Activated CD4-positive, alpha-beta memory T cell treated with anti-CD3 and anti-CD28 coated beads for 36 hours (primary cell): Measurements from ENCODE around the gene SF3B1. TPM values are rescaled to one million over a fixed set of nuclear protein-coding genes. Genes with fewer than 3 reads are reported as not detected.
A peak's percentile ranks its signal among the peaks of the same experiment; 100 is the strongest.
"Not testable (repeated sequence)": the region's sequence is repeated elsewhere in the genome, so short reads cannot be mapped to it uniquely, and the experiment has no call there.

Source experiments
- CTCF ChIA-PET: fragments of 350-600 bp; sonication (Branson Sonifier 250); formaldehyde crosslinking; loops from one replicate; lab custom pipeline; 2021; ENCODE audit warnings: antibody characterized with exemption, inconsistent platforms; lab: Charles Lee
- POLR2A ChIA-PET: fragments of 350-600 bp; sonication (Branson Sonifier 250); formaldehyde crosslinking; loops from one replicate; lab custom pipeline; 2021; ENCODE audit warnings: antibody characterized with exemption; lab: Charles Lee
- DNase-seq: peaks from one replicate; pipeline ENCODE4 v3.0.0-alpha.2; 2020
- H3K27ac Mint-ChIP-seq: one replicate; pipeline ENCODE4 v1.8.0; 2021; ENCODE audit warnings: mixed read lengths
- H3K27me3 Mint-ChIP-seq: one replicate; pipeline ENCODE4 v1.8.0; 2021; ENCODE audit warnings: mixed read lengths
- H3K36me3 Mint-ChIP-seq: one replicate; pipeline ENCODE4 v1.8.0; 2021; ENCODE audit warnings: mixed read lengths
- H3K4me1 Mint-ChIP-seq: one replicate; pipeline ENCODE4 v1.8.0; 2021; ENCODE audit warnings: low read depth, mixed read lengths
- H3K4me3 Mint-ChIP-seq: one replicate; pipeline ENCODE4 v1.8.0; 2021; ENCODE audit warnings: mild to moderate bottlenecking, mixed read lengths
- H3K9me3 Mint-ChIP-seq: one replicate; pipeline ENCODE4 v1.8.0; 2021; ENCODE audit warnings: mixed read lengths
- intact Hi-C: fragments of 100-400 bp; cut with micrococcal nuclease; formaldehyde crosslinking; loops from one replicate; pipeline ENCODE4 v1.15.1; 2023
- total RNA-seq, 2 experiments: library from RNA; stranded (reverse); gene quantifications; one replicate each; pipeline ENCODE4 v1.2.3, GENCODE V29; 2021

SF3B1 gene, protein sequence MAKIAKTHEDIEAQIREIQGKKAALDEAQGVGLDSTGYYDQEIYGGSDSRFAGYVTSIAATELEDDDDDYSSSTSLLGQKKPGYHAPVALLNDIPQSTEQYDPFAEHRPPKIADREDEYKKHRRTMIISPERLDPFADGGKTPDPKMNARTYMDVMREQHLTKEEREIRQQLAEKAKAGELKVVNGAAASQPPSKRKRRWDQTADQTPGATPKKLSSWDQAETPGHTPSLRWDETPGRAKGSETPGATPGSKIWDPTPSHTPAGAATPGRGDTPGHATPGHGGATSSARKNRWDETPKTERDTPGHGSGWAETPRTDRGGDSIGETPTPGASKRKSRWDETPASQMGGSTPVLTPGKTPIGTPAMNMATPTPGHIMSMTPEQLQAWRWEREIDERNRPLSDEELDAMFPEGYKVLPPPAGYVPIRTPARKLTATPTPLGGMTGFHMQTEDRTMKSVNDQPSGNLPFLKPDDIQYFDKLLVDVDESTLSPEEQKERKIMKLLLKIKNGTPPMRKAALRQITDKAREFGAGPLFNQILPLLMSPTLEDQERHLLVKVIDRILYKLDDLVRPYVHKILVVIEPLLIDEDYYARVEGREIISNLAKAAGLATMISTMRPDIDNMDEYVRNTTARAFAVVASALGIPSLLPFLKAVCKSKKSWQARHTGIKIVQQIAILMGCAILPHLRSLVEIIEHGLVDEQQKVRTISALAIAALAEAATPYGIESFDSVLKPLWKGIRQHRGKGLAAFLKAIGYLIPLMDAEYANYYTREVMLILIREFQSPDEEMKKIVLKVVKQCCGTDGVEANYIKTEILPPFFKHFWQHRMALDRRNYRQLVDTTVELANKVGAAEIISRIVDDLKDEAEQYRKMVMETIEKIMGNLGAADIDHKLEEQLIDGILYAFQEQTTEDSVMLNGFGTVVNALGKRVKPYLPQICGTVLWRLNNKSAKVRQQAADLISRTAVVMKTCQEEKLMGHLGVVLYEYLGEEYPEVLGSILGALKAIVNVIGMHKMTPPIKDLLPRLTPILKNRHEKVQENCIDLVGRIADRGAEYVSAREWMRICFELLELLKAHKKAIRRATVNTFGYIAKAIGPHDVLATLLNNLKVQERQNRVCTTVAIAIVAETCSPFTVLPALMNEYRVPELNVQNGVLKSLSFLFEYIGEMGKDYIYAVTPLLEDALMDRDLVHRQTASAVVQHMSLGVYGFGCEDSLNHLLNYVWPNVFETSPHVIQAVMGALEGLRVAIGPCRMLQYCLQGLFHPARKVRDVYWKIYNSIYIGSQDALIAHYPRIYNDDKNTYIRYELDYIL
- 100 to 1,000 TPM; 228 to 245 TPM for total RNA-seq

GRCh38 chr2:197434541-197435513, at the start of gene SF3B1:
SF3B1 (minus strand) TSS chr2:197435028; CDS start chr2:197434999, 29 bp downstream.
- POLR2A ChIA-PET = interaction anchor here (0.6 to 8.8 kb wide), 12 partner anchors 18 to 644 kb away, joined by 3 to 76 read pairs (median 4); partner anchors contain the start of genes COQ10B, HSPD1, HSPE1 and MOB4
- no peaks in the 10 kb centered on the region for H3K9me3 Mint-ChIP-seq
- intact Hi-C loops = loop anchor here (1.0 to 5.0 kb wide), 11 partner anchors 18 to 798 kb away; partner anchors contain the start of genes CCDC150, COQ10B, HSPE1 and MARS2
- peaks cover 1% of the 10 kb centered on the region for H3K27me3 Mint-ChIP-seq
- DNase-seq = peak; percentile 100
- CTCF ChIA-PET = interaction anchor here (1.2 to 2.9 kb wide), 3 partner anchors 18 to 344 kb away, joined by 4 to 19 read pairs (median 5); partner anchors contain the start of genes COQ10B, HSPD1 and HSPE1
- peak within 1 kb of the TSS; percentile 97 for H3K4me3 Mint-ChIP-seq
- peaks cover 16% of the 10 kb centered on the region for H3K36me3 Mint-ChIP-seq
- peak within 1 kb of the TSS; percentile 100 for H3K27ac Mint-ChIP-seq
- peaks cover 45% of the 10 kb centered on the region for H3K4me1 Mint-ChIP-seq

DNA sequence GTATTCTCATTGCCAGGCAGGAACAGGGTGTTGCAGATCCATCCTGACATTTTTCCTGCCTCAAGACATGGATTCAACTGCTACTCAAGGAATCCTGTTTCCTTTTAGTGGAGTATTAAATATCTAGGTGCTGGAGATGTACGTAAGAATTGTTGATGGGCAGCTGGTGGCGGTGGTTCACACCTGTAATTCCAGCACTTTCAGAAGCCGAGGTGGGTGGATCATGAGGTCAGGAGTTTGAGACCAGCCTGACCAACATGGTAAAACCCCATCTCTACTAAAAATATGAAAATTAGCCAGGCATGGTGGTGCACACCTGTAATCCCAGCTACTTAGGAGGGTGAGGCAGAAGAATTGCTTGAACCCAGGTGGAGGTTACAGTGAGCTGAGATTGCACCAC, 49.4 kb upstream of the SF3B1 start:
- H3K27ac Mint-ChIP-seq, DNase-seq, intact Hi-C loops, H3K4me3 Mint-ChIP-seq, H3K27me3 Mint-ChIP-seq, H3K4me1 Mint-ChIP-seq: not testable (repeated sequence)
- H3K9me3 Mint-ChIP-seq = peaks cover 16% of the 10 kb centered on the region
- H3K36me3 Mint-ChIP-seq = peaks cover 58% of the 10 kb centered on the region
- ChIA-PET CTCF (interaction anchor here (1.3 kb wide), 1 partner anchor 14 kb away, joined by 3 read pairs; no protein-coding TSS in a partner anchor), POLR2A (interaction anchor here (0.8 to 1.8 kb wide), 3 partner anchors 11 to 14 kb away, joined by 3 to 6 read pairs (median 3); no protein-coding TSS in a partner anchor)

DNA sequence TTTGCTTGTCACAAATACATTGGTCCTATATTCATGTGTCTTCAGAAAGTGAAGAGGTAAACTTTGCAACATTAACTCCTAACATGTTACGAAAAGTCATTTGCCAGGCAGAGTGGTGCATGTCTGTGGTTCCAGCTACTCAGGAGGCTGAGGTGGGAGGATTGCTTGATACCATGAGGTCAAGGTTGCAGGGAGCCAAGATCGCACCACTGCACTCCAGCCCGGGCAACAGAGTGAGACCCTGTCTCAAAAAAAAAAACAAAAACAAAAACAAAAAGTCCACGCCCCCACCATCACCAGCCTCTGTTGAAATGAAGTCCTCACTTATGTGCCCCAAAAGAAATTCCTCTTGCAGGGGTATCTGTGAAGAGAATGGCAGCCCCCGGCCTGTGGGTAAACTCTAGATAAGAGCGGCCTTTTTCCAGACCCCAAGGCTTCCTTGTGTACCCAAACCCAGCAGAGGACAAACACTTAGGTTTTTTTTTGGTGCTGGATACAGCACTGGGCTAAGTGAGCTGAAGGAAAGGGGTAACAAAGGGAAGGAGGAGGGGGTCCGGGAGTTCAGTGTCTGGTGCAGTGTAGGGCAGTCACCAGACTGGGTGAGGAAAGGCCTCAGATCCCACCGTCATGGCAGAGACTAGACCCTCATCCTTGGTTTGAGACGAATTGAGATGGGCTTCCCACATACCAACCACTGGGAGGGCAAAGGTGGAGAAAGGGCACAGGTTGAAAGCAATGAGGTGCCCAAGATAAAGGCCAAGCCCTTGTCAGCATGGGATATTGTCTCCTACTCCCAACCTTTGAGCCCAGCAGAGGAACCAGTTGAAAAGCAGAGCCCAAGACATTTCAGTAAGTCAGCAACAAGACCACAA, 45.6 kb upstream of the SF3B1 start:
- H3K9me3 Mint-ChIP-seq = peaks cover 16% of the 10 kb centered on the region
- POLR2A ChIA-PET = no interaction called here
- peaks cover 46% of the 10 kb centered on the region for H3K36me3 Mint-ChIP-seq
- H3K27ac Mint-ChIP-seq = peak overlapping the region; percentile 46
- CTCF ChIA-PET = no interaction called here
- H3K27me3 Mint-ChIP-seq = no peaks in the 10 kb centered on the region
- H3K4me1 Mint-ChIP-seq = peaks cover 9% of the 10 kb centered on the region
- no peak for DNase-seq
- H3K4me3 Mint-ChIP-seq = no peak overlapping the region
- intact Hi-C loops = no loop called here

DNA sequence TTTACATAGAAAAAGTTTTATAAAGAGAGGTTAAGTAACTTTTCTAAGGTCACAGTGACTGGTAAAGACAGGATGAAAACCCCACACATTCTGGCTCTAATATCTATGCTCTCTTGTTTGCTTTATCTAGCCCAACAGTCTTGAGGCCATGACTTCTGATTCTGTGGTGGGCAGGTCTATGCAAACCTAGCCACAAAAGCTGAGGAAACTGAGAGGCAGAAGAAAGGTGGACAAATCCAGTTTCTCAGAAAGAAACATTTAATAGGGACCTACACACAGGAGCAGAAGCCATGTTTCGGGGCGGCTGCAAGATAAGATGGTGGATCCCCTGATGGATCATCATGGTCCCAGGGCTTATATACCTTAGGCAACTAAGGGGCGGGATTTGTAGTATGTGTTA, 43.0 kb upstream of the SF3B1 start:
- no peak for DNase-seq
- H3K4me3 Mint-ChIP-seq = no peak overlapping the region
- ChIA-PET CTCF (no interaction called here), POLR2A (no interaction called here)
- peaks cover 37% of the 10 kb centered on the region for H3K36me3 Mint-ChIP-seq
- intact Hi-C loops = no loop called here
- no peak overlapping the region for H3K27ac Mint-ChIP-seq
- no peaks in the 10 kb centered on the region for H3K27me3 Mint-ChIP-seq
- peaks cover 2% of the 10 kb centered on the region for H3K9me3 Mint-ChIP-seq
- peaks cover 7% of the 10 kb centered on the region for H3K4me1 Mint-ChIP-seq

GRCh38 chr2:197472166-197472565, 37.3 kb upstream of the SF3B1 start:
- no peak for DNase-seq
- Mint-ChIP-seq H3K4me1 (peaks cover 1% of the 10 kb centered on the region), H3K27me3 (no peaks in the 10 kb centered on the region), H3K9me3 (no peaks in the 10 kb centered on the region), H3K27ac (no peak overlapping the region), H3K4me3 (no peak overlapping the region), H3K36me3 (peaks cover 22% of the 10 kb centered on the region)
- ChIA-PET POLR2A (no interaction called here), CTCF (no interaction called here)
- intact Hi-C loops = no loop called here

DNA sequence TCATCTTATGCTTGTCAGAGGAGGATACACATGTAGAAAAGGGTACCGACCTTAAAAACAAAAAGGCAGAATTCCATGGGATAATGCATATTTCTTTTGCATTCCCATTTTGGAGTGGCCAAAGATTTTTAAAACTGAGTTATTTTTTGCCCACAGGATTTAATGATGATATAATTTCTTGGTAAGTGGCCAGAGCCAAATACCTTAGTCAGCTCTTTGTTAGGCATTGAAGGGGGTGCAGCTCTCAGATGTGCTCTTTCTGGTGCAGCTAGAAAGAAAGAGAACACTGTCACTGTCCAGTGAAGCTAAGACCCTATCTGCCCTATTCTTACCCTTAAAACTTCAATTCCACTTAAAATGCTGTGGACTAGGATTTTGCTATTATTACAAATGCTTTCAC, 29.3 kb upstream of the SF3B1 start:
- no peak for DNase-seq

GRCh38 chr2:197461057-197461456, 26.2 kb upstream of the SF3B1 start:
- intact Hi-C loops = no loop called here
- CTCF ChIA-PET = no interaction called here

More for the DNA sequence above, 29.3 kb upstream of the SF3B1 start:
- Mint-ChIP-seq H3K27me3 (no peaks in the 10 kb centered on the region), H3K9me3 (no peaks in the 10 kb centered on the region), H3K27ac (no peak overlapping the region), H3K36me3 (peaks cover 29% of the 10 kb centered on the region), H3K4me3 (no peak overlapping the region), H3K4me1 (peaks cover 3% of the 10 kb centered on the region)
- POLR2A ChIA-PET = no interaction called here
- intact Hi-C loops = no loop called here
- CTCF ChIA-PET = interaction anchor here (0.6 kb wide), 1 partner anchor 10 kb away, joined by 3 read pairs; no protein-coding TSS in a partner anchor

GRCh38 chr2:197460649-197461048, 25.8 kb upstream of the SF3B1 start:
- peak overlapping the region; percentile 18 for H3K27ac Mint-ChIP-seq

More at GRCh38 chr2:197461057-197461456, 26.2 kb upstream of the SF3B1 start:
- DNase-seq = no peak
- Mint-ChIP-seq H3K9me3 (no peaks in the 10 kb centered on the region), H3K27me3 (no peaks in the 10 kb centered on the region), H3K36me3 (peaks cover 20% of the 10 kb centered on the region), H3K4me3 (no peak overlapping the region), H3K4me1 (peaks cover 21% of the 10 kb centered on the region), H3K27ac (peak overlapping the region; percentile 42)
- POLR2A ChIA-PET = no interaction called here

DNA sequence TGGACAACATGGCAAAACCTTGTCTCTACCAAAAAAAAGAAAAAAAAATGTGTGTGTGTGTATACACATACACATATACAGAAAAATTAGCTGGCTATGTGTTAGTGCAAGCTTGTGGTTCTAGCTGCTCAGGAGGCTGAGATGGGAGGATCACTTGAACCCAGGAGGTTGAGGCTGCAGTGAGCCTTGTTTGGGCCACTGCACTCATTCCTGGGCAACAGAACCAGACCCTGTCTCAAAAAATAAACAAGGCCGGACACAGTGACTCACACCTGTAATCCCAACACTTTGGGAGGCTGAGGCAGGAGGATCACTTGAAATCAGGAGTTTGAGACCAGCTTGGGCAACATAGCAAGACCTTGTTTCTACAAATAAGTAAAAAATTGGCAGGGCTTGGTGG, 20.6 kb upstream of the SF3B1 start:
- ChIA-PET POLR2A (no interaction called here), CTCF (no interaction called here)
- Mint-ChIP-seq H3K27me3 (no peaks in the 10 kb centered on the region), H3K4me3 (no peak overlapping the region), H3K9me3 (no peaks in the 10 kb centered on the region), H3K4me1 (peaks cover 46% of the 10 kb centered on the region), H3K36me3 (peaks cover 7% of the 10 kb centered on the region), H3K27ac (no peak overlapping the region)
- DNase-seq = no peak
- intact Hi-C loops = loop anchor here (10.0 kb wide), 1 partner anchor 1281 kb away; the partner anchor contains the start of gene STK17B

More at GRCh38 chr2:197460649-197461048, 25.8 kb upstream of the SF3B1 start:
- CTCF ChIA-PET = no interaction called here
- peaks cover 18% of the 10 kb centered on the region for H3K36me3 Mint-ChIP-seq
- no peak for DNase-seq
- H3K4me3 Mint-ChIP-seq = no peak overlapping the region
- intact Hi-C loops = no loop called here
- H3K4me1 Mint-ChIP-seq = peaks cover 25% of the 10 kb centered on the region
- H3K9me3 Mint-ChIP-seq = no peaks in the 10 kb centered on the region
- no peaks in the 10 kb centered on the region for H3K27me3 Mint-ChIP-seq
- POLR2A ChIA-PET = no interaction called here

GRCh38 chr2:197454923-197455322, 20.1 kb upstream of the SF3B1 start:
- Mint-ChIP-seq H3K9me3 (no peaks in the 10 kb centered on the region), H3K4me3 (peak overlapping the region; percentile 99), H3K4me1 (peaks cover 46% of the 10 kb centered on the region), H3K27me3 (no peaks in the 10 kb centered on the region), H3K36me3 (peaks cover 5% of the 10 kb centered on the region), H3K27ac (peak overlapping the region; percentile 100)
- no peak for DNase-seq
- ChIA-PET CTCF (no interaction called here), POLR2A (no interaction called here)
- intact Hi-C loops = loop anchor here (5.0 to 10.0 kb wide), 4 partner anchors 468 to 1280 kb away; partner anchors contain the start of genes CCDC150, PGAP1 and STK17B
